ENCODE measurements around the gene SLC8A2. TPM values are rescaled to one million over a fixed set of nuclear protein-coding genes. Genes with fewer than 3 reads are reported as not detected.

Gene SLC8A2
- total and polyA plus RNA-seq, 10 of the 15 experiments (the other 5 are each of a cell fraction or from before 2014, with no cell fraction given): not detected

GRCh38 chr19:47518139-47518538 is 46.4 kb upstream of the SLC8A2 start (continued):
- TF ChIP-seq POLR2AphosphoS5 (IDR thresholded peaks at IDR 0.05; ENCODE audit: low read length): no peak
- peak; percentile 71 for TF ChIP-seq ATF7 (IDR thresholded peaks at IDR 0.05; ENCODE audit: low read depth)
- TF ChIP-seq NR2F1 (conservative IDR thresholded peaks at IDR 0.05): peak; percentile 84
- peak; percentile 86 to 97 for TF ChIP-seq EP300 (IDR thresholded peaks at IDR 0.05; ENCODE audit: borderline replicate concordance in 1 of 2, control insufficient read depth in 1 of 2, low read depth in 2 of 2, low read length in 2 of 2)
- TF ChIP-seq BRCA1 (IDR thresholded peaks at IDR 0.05; ENCODE audit: low read depth, low read length): no peak
- TF ChIP-seq HCFC1 (IDR thresholded peaks at IDR 0.05; ENCODE audit: low read length): no peak
- no peak for TF ChIP-seq YBX1 (IDR thresholded peaks at IDR 0.05)
- peak; percentile 35; the same call in 1 of the 2 replicates for TF ChIP-seq RAD51 (IDR thresholded peaks at IDR 0.05)
- TF ChIP-seq FOXK2 (IDR thresholded peaks at IDR 0.05): no peak
- peak in 1 of 2 experiments; percentile 62; a peak in 1 of 4 replicates for TF ChIP-seq ETV6 (conservative IDR thresholded peaks at IDR 0.05 in 1 of 2, IDR thresholded peaks at IDR 0.05 in 1 of 2; ENCODE audit: borderline replicate concordance in 1 of 2, low read depth in 1 of 2)
- TF ChIP-seq GABPA (IDR thresholded peaks at IDR 0.05; ENCODE audit: low read depth): no peak
- no peak for TF ChIP-seq SREBF2 (IDR thresholded peaks at IDR 0.05; ENCODE audit: low read length)
- TF ChIP-seq, protein P1, sequence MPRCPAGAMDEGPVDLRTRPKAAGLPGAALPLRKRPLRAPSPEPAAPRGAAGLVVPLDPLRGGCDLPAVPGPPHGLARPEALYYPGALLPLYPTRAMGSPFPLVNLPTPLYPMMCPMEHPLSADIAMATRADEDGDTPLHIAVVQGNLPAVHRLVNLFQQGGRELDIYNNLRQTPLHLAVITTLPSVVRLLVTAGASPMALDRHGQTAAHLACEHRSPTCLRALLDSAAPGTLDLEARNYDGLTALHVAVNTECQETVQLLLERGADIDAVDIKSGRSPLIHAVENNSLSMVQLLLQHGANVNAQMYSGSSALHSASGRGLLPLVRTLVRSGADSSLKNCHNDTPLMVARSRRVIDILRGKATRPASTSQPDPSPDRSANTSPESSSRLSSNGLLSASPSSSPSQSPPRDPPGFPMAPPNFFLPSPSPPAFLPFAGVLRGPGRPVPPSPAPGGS (IDR thresholded peaks at IDR 0.05; ENCODE audit: borderline replicate concordance, insufficient read depth, low read depth, low read length, poor library complexity, severe bottlenecking): peak; percentile 71
- no peak for TF ChIP-seq E2F8 (IDR thresholded peaks at IDR 0.05; ENCODE audit: low read depth, partially characterized antibody)
- no peak for TF ChIP-seq HSF1 (IDR thresholded peaks at IDR 0.05; ENCODE audit: low read depth, low read length)
- TF ChIP-seq SMAD1 (IDR thresholded peaks at IDR 0.05; ENCODE audit: low read depth, partially characterized antibody): peak; percentile 57
- peak; percentile 96 for TF ChIP-seq TCF12 (IDR thresholded peaks at IDR 0.05; ENCODE audit: low read depth, low read length)
- peak; percentile 97 for TF ChIP-seq IKZF1 (conservative IDR thresholded peaks at IDR 0.05)
- TF ChIP-seq HDGF (IDR thresholded peaks at IDR 0.05): no peak
- TF ChIP-seq SUPT20H (IDR thresholded peaks at IDR 0.05; ENCODE audit: borderline replicate concordance, control insufficient read depth, low read depth, low read length): no peak
- no peak for TF ChIP-seq NFYB (IDR thresholded peaks at IDR 0.05; ENCODE audit: insufficient read depth, low read depth, low read length)
- TF ChIP-seq MTA3 (IDR thresholded peaks at IDR 0.05; ENCODE audit: borderline replicate concordance, low read length): peak; percentile 97; the same call in 1 of the 2 replicates
- no peak for TF ChIP-seq FOS (IDR thresholded peaks at IDR 0.05; ENCODE audit: borderline replicate concordance, extremely low read depth, insufficient read length)
- TF ChIP-seq KLF5 (IDR thresholded peaks at IDR 0.05; ENCODE audit: partially characterized antibody): peak; percentile 67
- no peak for TF ChIP-seq RBBP5 (conservative IDR thresholded peaks at IDR 0.05)
- no peak; the same call in 1 of the 2 replicates for TF ChIP-seq SMC3 (IDR thresholded peaks at IDR 0.05; ENCODE audit: borderline replicate concordance, low read length)
- no peak for TF ChIP-seq ZNF207 (IDR thresholded peaks at IDR 0.05; ENCODE audit: borderline replicate concordance)
- TF ChIP-seq POLR2A (IDR thresholded peaks at IDR 0.05; ENCODE audit: low read depth, low read length): no peak
- no peak for TF ChIP-seq YY1 (IDR thresholded peaks at IDR 0.05; ENCODE audit: low read depth, low read length)
